GM06990 (cell line): ENCODE data around the gene NME8.

Source experiments
- DNase-seq: peaks from one replicate; pipeline ENCODE4 v3.0.0-alpha.2; 2011; ENCODE audit not compliant: insufficient read length; ENCODE audit errors: extremely low read depth
- H3K27me3 ChIP-seq: replicated peaks from 2 replicates; pipeline ENCODE4 v1.6.0; 2011; ENCODE audit warnings: low read length; ENCODE audit not compliant: control insufficient read depth, insufficient read depth
- H3K36me3 ChIP-seq: 2 replicates; pipeline ENCODE4 v1.5.1; 2011; ENCODE audit warnings: low read length; ENCODE audit not compliant: control insufficient read depth, insufficient read depth
- H3K4me3 ChIP-seq: replicated peaks from 2 replicates; pipeline ENCODE4 v1.5.1; 2011; ENCODE audit warnings: low read depth, mild to moderate bottlenecking, control low read depth, low read length
- TF ChIP-seq, protein P1 (sequence below): IDR thresholded peaks from 2 replicates; pipeline ENCODE4 v1.5.1; 2011; ENCODE audit warnings: low read length, control low read depth, mild to moderate bottlenecking, inconsistent platforms; ENCODE audit not compliant: insufficient read depth, poor library complexity, severe bottlenecking

The NME8 gene

DNA sequence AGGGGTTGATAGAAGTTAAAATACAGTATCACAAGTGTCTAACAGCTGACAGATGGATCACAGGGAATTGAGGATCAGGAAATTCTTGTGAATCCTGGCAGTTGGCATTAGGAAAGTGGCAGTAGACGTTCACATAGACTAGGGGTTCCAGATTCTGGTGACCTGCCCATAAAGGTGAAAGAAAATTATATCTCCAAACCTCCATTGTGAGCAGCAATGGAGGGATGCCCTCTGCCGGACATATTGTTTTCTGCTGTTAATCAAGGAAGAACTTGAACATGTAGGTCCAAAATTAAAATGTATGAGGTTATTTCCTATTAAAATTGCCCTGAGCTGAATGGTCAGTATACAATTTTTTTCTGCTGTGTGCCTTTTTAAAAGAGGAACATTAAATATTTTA, 5.1 kb downstream of the NME8 start:
- Histone ChIP-seq H3K4me3 (no peak overlapping the region), H3K27me3 (no peaks in the 10 kb centered on the region), H3K36me3 (no peaks in the 10 kb centered on the region)
- no peak for DNase-seq
- TF ChIP-seq, protein P1, sequence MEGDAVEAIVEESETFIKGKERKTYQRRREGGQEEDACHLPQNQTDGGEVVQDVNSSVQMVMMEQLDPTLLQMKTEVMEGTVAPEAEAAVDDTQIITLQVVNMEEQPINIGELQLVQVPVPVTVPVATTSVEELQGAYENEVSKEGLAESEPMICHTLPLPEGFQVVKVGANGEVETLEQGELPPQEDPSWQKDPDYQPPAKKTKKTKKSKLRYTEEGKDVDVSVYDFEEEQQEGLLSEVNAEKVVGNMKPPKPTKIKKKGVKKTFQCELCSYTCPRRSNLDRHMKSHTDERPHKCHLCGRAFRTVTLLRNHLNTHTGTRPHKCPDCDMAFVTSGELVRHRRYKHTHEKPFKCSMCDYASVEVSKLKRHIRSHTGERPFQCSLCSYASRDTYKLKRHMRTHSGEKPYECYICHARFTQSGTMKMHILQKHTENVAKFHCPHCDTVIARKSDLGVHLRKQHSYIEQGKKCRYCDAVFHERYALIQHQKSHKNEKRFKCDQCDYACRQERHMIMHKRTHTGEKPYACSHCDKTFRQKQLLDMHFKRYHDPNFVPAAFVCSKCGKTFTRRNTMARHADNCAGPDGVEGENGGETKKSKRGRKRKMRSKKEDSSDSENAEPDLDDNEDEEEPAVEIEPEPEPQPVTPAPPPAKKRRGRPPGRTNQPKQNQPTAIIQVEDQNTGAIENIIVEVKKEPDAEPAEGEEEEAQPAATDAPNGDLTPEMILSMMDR = peak; percentile 61

DNA sequence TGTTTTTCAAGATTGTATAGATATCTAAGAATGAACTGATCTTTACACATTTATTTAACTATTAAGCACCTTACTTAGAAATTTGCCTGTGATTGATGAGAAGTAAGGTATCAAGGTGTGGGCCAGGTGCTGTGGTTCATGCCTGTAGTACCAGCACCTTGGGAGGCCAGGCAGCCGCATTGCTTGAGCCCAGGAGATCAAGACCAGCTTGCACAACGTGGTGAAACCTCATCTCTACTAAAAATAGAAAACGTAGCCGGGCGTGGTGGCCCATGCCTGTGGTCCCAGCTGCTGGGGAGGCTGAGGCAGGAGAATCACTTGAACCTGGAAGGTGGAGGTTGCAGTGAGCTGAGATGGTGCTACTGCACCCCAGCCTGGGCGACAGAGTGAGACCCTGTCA, 33.7 kb downstream of the NME8 start:
- no peak for DNase-seq
- Histone ChIP-seq H3K27me3 (no peaks in the 10 kb centered on the region), H3K4me3 (no peak overlapping the region), H3K36me3 (no peaks in the 10 kb centered on the region)
- TF ChIP-seq, protein P1 = no peak

DNA sequence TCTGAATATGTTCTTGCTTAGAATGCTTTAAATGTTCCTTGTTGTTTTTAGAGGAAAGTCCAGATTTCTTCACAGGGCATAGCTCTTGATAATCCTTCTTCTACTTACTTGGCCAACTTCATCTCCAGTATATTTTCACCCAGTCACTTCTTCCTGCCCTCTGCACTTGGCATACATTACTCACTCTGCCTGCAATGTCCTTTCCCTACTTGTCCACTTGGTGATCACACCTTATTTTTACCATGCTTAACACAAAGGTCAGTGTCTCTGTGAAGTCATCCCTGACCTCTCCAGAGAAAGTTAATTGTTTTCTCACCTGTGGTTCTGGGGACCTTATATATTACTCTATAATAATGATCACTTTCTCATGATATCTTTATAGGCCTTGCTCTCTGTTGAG, 45.0 kb downstream of the NME8 start:
- Histone ChIP-seq H3K36me3 (no peaks in the 10 kb centered on the region), H3K27me3 (no peaks in the 10 kb centered on the region), H3K4me3 (no peak overlapping the region)
- TF ChIP-seq, protein P1 = no peak
- no peak for DNase-seq

GRCh38 chr7:37894671-37895070, 46.3 kb downstream of the NME8 start:
- H3K4me3 ChIP-seq = no peak overlapping the region
- no peaks in the 10 kb centered on the region for H3K27me3 ChIP-seq
- H3K36me3 ChIP-seq = no peaks in the 10 kb centered on the region
- DNase-seq = no peak
- TF ChIP-seq, protein P1 = no peak

DNA sequence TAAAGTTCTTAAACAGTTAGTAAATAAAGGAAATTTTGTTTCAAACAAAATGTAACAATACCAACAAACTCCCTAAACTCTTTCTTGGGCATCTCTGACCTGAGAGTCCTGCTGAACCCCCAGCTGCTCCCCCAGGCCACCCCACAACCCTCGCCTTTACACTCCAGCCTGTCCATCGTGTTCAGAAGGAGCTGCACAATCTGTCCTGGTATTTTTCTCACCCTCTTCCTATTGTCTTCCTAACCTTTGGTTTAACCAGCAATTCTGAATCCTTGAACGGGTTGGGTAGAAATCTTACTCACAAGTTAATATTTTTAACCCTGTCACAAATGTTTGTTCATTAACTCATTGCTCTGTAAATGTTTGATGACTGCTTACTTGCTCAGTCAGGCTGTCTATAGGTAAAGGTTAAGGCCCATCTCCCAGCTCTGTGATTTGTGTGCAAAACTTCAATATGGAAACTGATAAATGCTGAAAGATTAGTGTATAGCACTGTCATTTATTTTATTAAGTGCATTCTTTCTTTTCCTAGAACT, 51.4 kb downstream of the NME8 start:
- Histone ChIP-seq H3K27me3 (no peaks in the 10 kb centered on the region; the same call in 1 of the 2 replicates), H3K36me3 (no peaks in the 10 kb centered on the region), H3K4me3 (no peak overlapping the region)
- no peak for DNase-seq
- TF ChIP-seq, protein P1 = no peak
